ENCODE results near the gene HACD2.
A peak's percentile ranks its signal among the peaks of the same experiment; 100 is the strongest.

HACD2 gene

GRCh38 chr3:123628996-123629746 lies 44.3 kb upstream of the HACD2 start (continued):
- TF ChIP-seq ZBTB8A (tag by site-specific recombination; IDR thresholded peaks at IDR 0.05) (no peak), ZNF266 (tag by site-specific recombination; IDR thresholded peaks at IDR 0.05; ENCODE audit: low read depth) (no peak), ZNF354C (tag by site-specific recombination; IDR thresholded peaks at IDR 0.05; ENCODE audit: borderline replicate concordance, low read depth) (no peak), ZNF658 (tag by site-specific recombination; IDR thresholded peaks at IDR 0.05) (no peak), ZNF707 (tag by site-specific recombination; IDR thresholded peaks at IDR 0.05) (no peak), ZNF140 (tag by site-specific recombination; IDR thresholded peaks at IDR 0.05) (no peak), ZNF394 (tag by site-specific recombination; IDR thresholded peaks at IDR 0.05; ENCODE audit: borderline replicate concordance) (no peak), ZNF391 (tag by site-specific recombination; IDR thresholded peaks at IDR 0.05; ENCODE audit: borderline replicate concordance, low read depth) (no peak), RBAK (tag by site-specific recombination; IDR thresholded peaks at IDR 0.05) (no peak)
- TF ChIP-seq, protein P1, sequence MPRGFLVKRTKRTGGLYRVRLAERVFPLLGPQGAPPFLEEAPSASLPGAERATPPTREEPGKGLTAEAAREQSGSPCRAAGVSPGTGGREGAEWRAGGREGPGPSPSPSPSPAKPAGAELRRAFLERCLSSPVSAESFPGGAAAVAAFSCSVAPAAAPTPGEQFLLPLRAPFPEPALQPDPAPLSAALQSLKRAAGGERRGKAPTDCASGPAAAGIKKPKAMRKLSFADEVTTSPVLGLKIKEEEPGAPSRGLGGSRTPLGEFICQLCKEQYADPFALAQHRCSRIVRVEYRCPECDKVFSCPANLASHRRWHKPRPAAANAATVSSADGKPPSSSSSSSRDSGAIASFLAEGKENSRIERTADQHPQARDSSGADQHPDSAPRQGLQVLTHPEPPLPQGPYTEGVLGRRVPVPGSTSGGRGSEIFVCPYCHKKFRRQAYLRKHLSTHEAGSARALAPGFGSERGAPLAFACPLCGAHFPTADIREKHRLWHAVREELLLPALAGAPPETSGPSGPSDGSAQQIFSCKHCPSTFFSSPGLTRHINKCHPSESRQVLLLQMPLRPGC (tag by site-specific recombination; IDR thresholded peaks at IDR 0.05), result no peak

DNA sequence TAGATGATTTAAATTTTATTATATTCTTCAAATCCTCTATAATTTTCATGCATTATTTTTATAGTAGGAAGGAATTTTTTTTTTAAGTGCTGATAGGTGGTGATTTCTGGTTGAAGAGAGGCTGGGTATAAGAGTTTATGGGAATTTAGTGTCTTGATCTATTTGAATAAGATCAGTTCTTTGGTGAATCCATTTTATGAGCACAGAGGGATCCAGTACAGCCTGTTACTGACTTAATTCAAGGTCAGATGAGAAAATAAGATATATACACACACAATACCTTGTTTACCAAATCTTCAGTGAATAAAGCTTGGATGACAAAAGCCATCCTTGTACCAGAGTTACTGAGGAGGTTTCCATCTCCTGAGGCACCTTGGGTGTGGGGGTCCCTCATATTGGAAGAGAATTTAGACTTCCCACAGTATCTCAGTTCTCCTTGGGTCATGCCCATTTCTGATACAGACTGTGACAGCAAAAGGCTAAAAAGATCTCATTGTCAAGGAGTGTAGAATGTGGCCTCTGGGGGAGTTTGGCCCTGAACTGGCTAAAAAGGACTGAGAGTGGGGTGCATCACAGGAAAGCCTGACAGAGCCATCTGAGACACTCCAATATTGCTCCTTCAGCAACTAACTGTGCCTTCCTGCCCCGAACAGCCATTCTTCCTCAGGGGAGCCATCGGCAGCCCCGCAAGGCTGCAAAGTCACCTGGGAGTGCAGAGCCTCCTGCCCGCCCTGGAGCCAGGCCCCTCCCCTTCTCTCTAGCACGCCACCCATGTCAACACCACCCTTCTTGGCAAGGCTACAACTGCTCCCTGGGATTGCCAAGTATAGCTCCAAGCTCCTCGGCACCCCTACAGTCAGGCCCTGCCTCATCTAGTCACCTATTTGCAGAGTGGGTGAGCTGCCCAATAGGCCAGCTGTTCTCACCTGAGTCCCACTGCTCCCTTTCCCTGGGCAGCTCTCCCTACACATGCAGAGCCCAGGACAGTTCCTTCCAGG lies 43.1 kb upstream of the HACD2 start:
- TF ChIP-seq BCL11A (tag by site-specific recombination; IDR thresholded peaks at IDR 0.05; ENCODE audit: low read depth), result no peak
- TF ChIP-seq, protein P2, sequence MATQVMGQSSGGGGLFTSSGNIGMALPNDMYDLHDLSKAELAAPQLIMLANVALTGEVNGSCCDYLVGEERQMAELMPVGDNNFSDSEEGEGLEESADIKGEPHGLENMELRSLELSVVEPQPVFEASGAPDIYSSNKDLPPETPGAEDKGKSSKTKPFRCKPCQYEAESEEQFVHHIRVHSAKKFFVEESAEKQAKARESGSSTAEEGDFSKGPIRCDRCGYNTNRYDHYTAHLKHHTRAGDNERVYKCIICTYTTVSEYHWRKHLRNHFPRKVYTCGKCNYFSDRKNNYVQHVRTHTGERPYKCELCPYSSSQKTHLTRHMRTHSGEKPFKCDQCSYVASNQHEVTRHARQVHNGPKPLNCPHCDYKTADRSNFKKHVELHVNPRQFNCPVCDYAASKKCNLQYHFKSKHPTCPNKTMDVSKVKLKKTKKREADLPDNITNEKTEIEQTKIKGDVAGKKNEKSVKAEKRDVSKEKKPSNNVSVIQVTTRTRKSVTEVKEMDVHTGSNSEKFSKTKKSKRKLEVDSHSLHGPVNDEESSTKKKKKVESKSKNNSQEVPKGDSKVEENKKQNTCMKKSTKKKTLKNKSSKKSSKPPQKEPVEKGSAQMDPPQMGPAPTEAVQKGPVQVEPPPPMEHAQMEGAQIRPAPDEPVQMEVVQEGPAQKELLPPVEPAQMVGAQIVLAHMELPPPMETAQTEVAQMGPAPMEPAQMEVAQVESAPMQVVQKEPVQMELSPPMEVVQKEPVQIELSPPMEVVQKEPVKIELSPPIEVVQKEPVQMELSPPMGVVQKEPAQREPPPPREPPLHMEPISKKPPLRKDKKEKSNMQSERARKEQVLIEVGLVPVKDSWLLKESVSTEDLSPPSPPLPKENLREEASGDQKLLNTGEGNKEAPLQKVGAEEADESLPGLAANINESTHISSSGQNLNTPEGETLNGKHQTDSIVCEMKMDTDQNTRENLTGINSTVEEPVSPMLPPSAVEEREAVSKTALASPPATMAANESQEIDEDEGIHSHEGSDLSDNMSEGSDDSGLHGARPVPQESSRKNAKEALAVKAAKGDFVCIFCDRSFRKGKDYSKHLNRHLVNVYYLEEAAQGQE (tag by site-specific recombination; IDR thresholded peaks at IDR 0.05), result no peak
- TF ChIP-seq ZNF707 (tag by site-specific recombination; IDR thresholded peaks at IDR 0.05), result peak; percentile 64; the same call in 1 of the 2 replicates
- TF ChIP-seq ZNF221 (tag by site-specific recombination; IDR thresholded peaks at IDR 0.05; ENCODE audit: borderline replicate concordance), result no peak
- Histone ChIP-seq H3K27ac (ENCODE audit: extremely low read depth, low read depth, low read length) (no peak overlapping the region), H3K4me1 (ENCODE audit: control insufficient read depth, insufficient read depth, low read length) (no peaks in the 10 kb centered on the region), H3K4me3 (ENCODE audit: low read depth, low read length) (no peak overlapping the region), H3K36me3 (ENCODE audit: control insufficient read depth in 2 of 2, insufficient read depth in 1 of 2, low read length in 2 of 2) (peaks cover 0 to 22% of the 10 kb centered on the region in 2 experiments; a peak in 1 of 3 replicates), H3K9me3 (ENCODE audit: control insufficient read depth, insufficient read depth, low read depth, low read length) (no peaks in the 10 kb centered on the region)
- ChIA-PET POLR2A (no interaction called here), CTCF (no interaction called here)

- ChIA-PET CTCF (no interaction called here), POLR2A (no interaction called here)
- TF ChIP-seq ZBTB26 (tag by site-specific recombination; optimal IDR thresholded peaks at IDR 0.05) (no peak), SP7 (tag by site-specific recombination; IDR thresholded peaks at IDR 0.05) (no peak), SETDB1 (IDR thresholded peaks at IDR 0.05; ENCODE audit: insufficient read length, low read length) (no peak), ZBTB6 (tag by site-specific recombination; IDR thresholded peaks at IDR 0.05) (no peak), ZNF202 (tag by site-specific recombination; IDR thresholded peaks at IDR 0.05; ENCODE audit: borderline replicate concordance) (no peak), ZNF148 (tag by site-specific recombination; IDR thresholded peaks at IDR 0.05; ENCODE audit: borderline replicate concordance) (no peak), ZNF423 (tag by site-specific recombination; IDR thresholded peaks at IDR 0.05) (no peak)
These were observed 42.0 kb upstream of the HACD2 start for GRCh38 chr3:123626881-123627280.

More at GRCh38 chr3:123626881-123627280, 42.0 kb upstream of the HACD2 start:
- Histone ChIP-seq H3K4me1 (ENCODE audit: control insufficient read depth, insufficient read depth, low read length) (no peaks in the 10 kb centered on the region), H3K27ac (ENCODE audit: extremely low read depth, low read depth, low read length) (no peak overlapping the region), H3K36me3 (ENCODE audit: control insufficient read depth in 2 of 2, insufficient read depth in 1 of 2, low read length in 2 of 2) (peaks cover 0 to 26% of the 10 kb centered on the region in 2 experiments; a peak in 1 of 3 replicates), H3K9me3 (ENCODE audit: control insufficient read depth, insufficient read depth, low read depth, low read length) (no peaks in the 10 kb centered on the region), H3K4me3 (ENCODE audit: low read depth, low read length) (no peak overlapping the region)

Measured in HEK293 (cell line).